CD4-positive, alpha-beta T cell treated with Interleukin-10 for 1 hour (primary cell): ENCODE results near the gene ALMS1.
"Not testable (repeated sequence)": the region's sequence is repeated elsewhere in the genome, so short reads cannot be mapped to it uniquely, and the experiment has no call there.

ENCODE experiments used
- DNase-seq: peaks from one replicate; pipeline ENCODE4 v3.0.0-alpha.2; 2020

ALMS1 gene, protein sequence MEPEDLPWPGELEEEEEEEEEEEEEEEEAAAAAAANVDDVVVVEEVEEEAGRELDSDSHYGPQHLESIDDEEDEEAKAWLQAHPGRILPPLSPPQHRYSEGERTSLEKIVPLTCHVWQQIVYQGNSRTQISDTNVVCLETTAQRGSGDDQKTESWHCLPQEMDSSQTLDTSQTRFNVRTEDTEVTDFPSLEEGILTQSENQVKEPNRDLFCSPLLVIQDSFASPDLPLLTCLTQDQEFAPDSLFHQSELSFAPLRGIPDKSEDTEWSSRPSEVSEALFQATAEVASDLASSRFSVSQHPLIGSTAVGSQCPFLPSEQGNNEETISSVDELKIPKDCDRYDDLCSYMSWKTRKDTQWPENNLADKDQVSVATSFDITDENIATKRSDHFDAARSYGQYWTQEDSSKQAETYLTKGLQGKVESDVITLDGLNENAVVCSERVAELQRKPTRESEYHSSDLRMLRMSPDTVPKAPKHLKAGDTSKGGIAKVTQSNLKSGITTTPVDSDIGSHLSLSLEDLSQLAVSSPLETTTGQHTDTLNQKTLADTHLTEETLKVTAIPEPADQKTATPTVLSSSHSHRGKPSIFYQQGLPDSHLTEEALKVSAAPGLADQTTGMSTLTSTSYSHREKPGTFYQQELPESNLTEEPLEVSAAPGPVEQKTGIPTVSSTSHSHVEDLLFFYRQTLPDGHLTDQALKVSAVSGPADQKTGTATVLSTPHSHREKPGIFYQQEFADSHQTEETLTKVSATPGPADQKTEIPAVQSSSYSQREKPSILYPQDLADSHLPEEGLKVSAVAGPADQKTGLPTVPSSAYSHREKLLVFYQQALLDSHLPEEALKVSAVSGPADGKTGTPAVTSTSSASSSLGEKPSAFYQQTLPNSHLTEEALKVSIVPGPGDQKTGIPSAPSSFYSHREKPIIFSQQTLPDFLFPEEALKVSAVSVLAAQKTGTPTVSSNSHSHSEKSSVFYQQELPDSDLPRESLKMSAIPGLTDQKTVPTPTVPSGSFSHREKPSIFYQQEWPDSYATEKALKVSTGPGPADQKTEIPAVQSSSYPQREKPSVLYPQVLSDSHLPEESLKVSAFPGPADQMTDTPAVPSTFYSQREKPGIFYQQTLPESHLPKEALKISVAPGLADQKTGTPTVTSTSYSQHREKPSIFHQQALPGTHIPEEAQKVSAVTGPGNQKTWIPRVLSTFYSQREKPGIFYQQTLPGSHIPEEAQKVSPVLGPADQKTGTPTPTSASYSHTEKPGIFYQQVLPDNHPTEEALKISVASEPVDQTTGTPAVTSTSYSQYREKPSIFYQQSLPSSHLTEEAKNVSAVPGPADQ (N-terminal part only)

DNA sequence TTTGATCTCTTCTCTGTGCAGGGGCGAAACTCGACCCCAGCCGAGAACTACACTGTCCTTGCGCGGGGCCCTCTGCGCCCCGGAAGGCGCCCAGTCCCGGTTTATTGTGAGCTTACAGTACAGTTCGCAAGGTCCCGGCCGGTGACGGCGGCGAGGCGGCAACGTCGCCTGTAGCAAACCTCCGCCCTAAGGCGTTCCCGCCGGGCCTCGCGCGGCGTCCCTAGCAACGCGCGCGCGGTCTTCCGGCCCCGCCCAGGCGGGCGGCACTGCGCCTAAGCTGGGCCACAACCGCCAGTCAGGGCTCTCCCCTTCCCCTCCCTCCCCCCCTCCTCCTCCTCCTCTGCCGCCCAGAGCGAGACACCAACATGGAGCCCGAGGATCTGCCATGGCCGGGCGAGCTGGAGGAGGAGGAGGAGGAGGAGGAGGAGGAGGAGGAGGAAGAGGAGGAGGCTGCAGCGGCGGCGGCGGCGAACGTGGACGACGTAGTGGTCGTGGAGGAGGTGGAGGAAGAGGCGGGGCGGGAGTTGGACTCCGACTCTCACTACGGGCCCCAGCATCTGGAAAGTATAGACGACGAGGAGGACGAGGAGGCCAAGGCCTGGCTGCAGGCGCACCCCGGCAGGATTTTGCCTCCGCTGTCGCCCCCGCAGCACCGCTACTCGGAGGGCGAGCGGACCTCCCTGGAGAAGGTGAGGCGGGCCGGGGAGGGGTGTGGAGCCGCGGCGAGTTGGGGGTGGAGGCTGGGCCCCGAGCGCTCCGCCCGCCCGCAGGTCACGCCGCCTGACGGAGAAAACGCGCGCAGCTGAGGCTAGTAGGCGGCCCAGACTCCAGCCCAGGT lies at the start of gene ALMS1:
Gene ALMS1, plus strand, starts transcription at position 333 of the 838 bp plus-strand sequence. Its CDS starts 33 bp downstream, at position 366.
- DNase-seq: peak; percentile 91

DNA sequence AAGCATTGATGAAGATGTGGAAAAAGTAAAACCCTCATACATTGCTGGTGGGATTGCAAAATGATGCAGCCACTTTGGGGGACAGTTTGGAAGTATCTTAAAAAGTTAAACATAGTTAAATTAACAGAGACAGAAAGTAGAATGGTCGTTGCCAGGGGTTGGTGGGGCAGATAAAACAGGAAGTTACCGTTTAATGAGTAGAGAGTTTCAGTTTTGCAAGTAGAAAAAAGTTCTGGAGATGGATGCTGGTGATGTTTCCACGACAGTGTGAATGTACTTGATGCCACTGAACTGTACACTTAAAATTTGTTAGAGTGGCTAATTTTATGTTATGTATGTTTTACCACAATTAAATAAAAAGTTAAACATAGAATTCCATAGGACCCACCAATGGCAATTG lies 47.8 kb upstream of the ALMS1 start:
- DNase-seq: no peak

DNA sequence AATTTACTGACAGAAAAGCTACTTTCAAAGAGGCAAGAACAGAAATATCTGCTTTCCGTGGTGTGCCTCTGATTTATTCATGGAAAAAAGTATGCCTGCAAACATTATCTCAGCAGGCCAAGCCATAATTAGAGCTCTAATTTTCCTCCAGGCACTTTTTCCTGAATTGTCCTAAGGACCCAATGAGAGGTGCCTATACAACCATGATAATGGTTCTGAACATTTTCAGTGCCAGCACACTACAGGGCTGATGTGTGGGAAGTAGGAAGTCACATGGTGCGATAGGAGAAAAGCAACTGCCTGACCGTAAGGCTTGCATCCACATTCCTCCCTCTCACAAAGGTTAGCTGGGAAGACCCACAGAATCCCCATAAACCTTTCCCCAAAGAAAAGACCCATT lies 46.4 kb upstream of the ALMS1 start:
- no peak for DNase-seq

DNA sequence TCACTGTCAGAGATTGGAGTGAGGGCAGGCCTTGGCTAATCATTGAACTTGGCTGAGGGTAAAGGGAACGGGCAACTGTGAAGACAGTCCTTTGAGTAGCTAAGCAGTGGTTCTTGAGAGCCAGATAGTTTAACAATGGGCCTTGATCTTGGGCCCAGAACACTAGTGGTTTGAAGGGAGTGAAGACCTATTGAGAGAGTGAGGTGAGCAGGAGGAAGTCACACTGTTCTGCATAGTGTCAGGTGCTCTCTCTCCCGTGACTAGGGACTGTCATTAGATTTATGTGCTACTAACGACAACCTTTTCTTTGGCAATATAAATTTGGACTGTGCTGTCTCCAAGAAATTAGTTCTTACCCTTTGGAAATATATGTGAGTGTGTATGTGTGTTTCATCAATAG lies 44.6 kb upstream of the ALMS1 start:
- no peak for DNase-seq

DNA sequence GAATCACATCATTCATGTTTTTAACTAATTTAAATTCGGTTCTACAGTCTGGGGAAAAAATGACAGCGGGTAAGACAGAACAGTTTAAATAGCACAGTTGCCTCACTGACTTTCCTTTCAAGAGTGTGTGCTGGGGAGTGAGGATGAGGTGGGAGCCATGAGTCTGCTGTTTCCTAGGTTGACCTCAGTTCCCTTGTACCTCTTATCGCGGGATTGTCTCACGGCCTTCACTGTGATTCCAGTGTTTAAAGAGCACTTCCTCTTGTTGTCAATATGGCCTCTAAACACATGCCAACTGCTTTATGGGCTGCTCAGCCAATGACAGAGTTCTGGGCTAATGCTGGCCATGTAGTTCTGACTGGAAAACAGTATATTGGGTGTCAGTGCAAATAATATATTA lies 41.6 kb upstream of the ALMS1 start:
- no peak for DNase-seq

DNA sequence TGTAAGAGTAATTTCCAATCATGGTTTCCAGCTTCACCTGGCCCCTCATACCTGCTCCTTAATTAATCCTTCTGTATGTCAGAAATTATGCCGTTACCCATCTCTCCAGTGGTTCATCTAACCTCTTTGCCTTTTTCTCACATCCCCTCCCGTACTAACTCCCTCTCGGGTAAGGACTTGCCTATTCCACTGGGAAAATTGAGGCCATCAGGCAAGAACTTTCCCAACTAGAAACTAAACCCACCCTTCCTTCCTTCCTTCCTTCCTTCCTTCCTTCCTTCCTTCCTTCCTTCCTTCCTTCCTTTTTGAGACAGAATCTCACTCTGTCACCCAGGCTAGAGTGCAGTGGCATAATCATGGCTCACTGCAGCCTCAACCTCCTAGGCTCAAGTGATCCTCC lies 40.9 kb upstream of the ALMS1 start:
- DNase-seq: not testable (repeated sequence)

DNA sequence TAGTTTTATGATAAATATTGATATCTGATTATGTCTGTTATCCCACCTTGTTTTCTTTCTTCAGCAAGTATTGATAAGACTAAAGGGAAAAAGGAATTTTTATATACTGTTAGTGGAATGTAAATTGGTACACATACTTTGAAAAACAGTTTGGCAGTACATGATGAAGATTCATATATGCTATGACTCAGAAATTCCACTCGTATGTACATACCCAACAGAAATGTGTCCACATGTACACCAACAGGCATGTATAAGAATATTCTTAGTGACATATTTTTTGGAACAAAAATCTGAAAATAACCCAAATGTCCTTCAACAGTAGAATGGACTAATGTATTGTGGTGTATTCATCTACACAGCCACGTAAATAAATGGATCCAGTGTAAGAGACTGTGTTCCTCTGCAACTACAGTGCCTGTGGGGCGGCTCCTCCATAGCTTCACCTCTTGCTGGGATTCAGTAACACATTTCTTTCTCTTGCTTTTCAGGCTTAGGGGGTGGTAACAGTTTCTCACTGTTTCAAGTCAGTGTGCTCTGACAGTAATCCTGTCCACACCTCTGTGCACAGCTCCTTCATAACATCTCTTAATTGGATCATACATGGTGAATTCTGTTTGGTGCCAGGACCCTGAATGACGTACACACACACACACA lies 35.5 kb upstream of the ALMS1 start:
- DNase-seq: no peak

DNA sequence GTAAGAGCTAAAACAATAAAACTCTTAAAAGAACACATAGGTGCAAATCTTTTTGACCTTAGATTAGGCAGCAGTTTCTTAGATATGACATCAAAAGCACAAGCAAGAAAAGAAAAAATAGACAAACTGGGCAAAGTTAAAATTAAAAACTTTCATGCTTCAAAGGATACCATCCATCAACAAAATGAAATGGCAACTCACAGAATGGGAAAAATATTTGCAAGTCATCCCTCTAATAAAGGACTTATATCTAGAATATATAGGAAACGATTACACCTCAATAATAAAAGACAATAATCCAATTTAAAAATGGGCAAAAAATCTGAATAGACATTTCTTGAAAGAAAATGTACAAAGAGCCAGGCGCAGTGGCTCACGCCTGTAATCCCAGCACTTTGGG lies 29.5 kb upstream of the ALMS1 start:
- DNase-seq: no peak

DNA sequence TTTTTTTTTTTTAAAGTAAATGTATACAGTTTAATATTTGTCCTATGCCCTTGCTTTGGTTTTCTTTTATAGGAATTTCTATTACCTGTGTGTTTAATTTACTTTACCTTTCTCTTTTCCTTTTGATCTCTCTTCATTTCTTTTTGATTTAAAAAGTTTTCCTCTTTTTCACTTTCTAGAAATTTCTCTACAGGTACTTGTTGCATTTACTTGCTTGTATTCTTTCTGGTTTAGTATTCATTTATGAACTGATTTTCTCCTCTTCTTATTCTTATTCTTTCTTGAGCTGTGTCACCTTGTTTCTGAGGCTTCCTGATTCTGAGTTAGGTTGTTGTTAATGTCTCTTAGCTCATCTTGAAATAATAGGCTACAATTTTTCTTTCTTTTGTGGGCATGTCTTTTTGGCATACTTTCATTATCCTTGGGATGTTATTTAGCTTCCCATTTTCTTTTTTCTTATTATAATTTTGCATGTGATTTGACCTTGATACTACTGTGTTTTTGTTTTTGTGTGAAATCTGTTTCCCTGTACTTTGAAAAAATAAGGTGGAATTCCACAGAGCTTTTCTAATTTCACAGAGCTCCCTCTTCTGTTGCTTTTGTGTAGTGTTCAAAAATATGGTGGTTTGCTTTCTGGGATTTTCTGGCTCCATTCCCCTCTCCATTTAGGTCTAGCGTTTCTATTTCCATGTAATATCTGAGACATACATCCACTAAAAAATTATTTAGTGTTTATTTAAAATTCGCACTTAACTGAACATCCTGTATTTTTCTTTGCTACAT lies 25.5 kb upstream of the ALMS1 start:
- DNase-seq: no peak

DNA sequence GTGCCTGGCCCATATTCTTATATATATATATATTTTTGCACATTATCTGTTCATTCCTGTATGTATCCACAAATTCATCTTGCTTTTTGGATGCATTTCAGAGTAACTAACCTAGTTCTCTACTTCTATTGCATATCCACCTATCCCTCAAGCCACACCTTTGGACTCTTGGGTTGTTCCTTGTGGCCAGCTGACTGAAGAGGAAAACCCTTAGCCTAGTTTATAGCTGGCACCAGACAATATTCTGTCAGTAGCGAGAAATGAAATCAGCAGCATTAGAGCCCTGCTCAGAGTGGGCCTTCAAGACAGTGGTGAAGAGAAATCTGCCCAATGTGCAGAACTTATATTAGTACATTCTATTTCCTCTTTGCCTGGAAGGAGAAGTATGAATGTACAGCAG lies 19.6 kb upstream of the ALMS1 start:
- DNase-seq: no peak

DNA sequence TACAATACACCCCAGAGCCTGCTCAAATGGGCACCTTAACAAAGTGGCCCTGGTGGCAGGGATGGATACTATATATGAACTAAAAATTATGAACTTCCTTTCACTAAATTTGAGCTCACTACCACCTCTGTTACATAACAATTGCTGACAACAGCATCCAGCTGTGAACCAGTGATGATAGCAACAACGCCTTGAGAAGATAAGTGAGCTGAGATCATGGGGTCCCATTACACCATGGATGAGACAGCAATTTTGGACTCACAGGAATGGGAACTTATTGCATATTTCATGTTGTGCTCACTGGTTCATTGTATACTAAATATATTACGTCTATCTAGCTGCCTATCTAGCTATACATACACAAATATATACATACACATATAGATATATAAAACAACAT lies 16.9 kb upstream of the ALMS1 start:
- no peak for DNase-seq

DNA sequence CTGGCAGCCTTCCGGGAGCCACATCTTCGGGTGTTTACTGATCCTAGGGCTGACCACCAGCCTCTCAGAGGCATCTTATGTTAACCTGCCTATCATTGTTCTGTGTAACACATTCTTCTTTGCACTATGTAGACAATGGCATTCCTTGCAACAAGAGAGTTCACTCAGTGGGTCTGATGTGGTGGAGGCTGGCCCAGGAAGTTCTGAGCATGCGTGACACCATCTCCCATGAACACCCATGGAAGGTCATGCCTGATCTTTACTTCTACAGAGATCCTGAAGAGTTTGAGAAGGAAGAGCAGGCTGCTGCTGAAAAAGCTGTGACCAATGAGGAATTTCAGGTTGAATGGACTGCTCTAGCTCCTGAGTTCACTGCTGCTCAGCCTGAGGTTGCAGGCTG lies 15.3 kb upstream of the ALMS1 start:
- no peak for DNase-seq

DNA sequence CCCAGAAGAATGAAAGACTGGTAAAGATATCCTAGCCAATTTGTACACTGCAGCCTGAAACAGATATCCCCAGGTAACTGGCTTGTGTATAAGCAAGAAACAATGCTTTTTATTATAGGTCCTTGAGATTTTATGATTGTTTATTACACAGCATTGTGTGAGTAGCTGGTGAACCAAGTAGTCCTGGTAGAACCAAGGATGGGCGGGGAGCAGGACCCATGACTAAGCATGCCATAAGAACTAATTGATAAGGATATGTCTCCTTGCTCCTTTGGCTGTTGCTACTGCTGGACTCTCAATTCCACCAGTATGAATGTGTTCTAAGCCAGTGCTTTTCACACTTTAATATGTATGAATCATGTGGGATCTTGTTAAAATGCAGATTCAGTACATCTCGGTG lies 12.3 kb upstream of the ALMS1 start:
- DNase-seq: no peak

DNA sequence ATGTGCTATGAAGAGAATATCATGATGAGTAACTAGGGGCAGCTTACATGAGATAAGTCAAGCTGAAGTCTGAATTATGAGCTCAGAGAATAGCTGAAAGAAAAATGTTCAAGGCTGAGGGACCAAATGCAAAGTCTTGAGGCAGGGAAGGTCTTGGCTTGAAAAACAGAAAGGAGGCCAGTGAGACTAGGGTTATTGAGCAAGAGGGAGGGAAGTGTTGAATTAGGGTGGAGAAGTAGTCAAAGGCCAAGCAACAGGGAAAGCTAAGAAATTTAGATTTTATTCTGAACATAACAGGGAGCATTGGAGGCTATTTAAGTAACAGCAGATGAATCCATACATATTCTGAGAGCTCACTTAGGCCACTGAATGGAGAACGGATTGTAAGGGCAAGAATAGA lies 11.4 kb upstream of the ALMS1 start:
- no peak for DNase-seq

DNA sequence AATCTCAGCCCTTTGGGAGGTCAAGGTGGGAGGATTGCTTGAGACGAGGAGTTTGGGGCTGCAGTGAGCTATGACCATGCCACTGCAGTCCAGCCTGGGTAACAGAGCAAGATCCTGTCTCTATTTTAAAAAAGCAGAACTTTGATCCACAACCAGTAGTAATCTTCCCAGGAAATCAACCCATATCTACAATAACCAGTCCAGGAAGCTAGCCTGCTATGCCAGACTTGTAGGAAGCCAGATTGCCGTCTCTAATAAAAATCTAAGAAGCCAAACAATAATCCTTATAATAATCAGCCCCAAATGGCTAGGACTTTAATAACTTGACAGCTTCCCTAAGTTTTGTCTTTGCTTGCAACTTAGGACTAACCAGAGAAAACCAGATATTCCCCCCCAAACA lies 9.0 kb upstream of the ALMS1 start:
- no peak for DNase-seq

DNA sequence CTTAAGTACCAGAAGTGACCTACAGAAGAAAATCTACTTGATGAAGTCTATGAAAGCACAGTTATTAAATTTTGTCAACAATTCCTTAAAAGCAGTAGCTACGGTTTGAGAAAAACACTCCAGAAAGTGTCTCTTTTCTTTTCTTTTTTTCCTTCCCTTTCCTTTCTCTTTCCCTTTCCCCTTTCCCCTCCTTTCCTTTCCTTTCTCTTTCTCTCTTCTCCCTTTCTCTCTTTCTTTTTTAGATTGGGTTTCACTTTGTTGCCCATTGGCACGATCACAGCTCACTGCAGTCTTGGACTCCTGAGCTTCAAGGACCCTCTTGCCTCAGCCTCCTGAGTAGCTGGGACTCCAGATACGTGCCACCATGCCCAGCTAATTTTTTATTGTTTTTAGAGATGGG lies 2.6 kb upstream of the ALMS1 start:
- DNase-seq: no peak

DNA sequence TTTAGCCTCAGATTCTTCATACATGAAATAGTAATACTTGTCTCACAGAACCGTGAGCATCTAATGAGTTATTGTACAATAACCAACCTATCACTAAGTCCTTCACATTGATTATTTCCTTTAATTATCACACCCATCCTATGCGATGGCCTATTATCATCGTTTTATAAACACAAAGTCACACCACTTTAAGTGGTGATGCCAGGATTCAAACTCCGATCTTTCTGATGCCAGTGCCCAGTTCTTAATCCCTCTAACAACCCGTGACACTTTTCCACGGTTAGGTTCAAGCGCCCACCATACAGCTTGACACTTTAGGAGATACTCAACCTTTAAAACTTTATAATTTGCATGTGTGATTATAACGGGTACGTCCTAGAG lies 523 bp upstream of the ALMS1 start:
- no peak for DNase-seq

DNA sequence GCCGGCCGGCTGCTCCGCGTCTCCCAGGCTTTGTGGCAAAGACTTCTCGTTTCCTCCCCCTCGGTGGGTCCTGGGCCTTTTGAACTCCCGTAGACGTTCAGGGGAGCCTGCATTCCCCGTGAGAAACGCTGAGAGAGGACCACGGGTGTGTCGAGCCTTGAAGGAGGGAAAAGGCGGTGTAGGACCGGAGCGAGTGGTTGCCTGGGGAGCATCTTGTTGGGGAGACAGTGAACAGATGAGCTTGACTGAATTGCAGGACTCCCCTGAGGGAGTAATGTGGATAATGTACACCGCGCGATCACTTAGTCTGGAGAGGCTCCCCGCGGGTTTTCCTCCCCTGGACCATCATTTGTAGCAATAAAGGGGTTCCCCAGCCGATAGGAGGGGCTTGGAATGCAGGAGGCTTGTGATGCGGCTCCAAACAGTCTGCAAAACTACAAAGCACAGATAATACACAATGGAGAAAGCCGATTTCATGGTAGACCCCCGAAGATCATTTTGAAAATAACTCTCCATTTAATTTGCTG lies 769 bp downstream of the ALMS1 start:
- DNase-seq: no peak

DNA sequence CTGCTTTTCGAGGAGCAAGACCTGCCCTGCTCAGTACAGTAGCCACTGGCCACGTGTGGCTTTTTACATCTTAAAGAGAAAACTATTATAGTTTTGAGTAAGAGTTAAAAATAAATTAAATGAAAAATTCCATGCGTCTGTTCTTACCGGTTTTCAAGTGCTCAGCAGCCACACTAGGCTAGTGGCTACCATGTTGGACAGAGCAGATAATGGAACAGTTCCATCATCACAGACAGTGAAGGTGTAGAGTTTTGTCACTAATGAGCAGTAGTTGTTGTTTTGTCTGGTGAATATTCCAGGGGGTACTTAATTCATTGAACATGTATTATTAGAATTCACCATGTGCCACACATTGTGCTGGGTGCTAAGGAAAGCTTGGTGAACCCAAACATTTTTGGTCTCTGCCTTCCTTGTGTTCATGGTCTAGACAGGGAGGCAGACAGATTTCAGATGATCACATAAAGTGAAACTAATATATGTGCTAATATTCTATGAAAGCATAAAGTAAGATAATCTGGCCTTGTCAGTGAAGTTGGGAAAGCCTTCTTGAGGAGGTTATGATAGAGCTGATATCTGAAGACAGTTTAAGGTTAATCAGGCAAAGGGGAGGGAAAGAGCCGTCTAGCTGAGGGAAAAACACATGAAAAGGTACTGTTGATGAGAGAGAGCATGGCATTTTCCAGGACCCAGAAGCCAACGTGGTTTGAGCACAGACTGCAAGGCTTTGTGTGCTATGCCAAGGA lies 1.4 kb downstream of the ALMS1 start:
- no peak for DNase-seq
